D721Med (cell line): Measurements from ENCODE around the gene DTNB.

ENCODE experiments used
- DNase-seq: peaks from one replicate; pipeline ENCODE4 v3.0.0; 2011; ENCODE audit warnings: low spot score; ENCODE audit not compliant: insufficient read length
- FAIRE-seq: peaks from 2 replicates; lab custom pipeline; 2011; peaks lifted over from hg19 to GRCh38; lab: Jason Lieb, UNC
- CTCF ChIP-seq: IDR thresholded peaks from 2 replicates; pipeline ENCODE4 v1.5.1; 2012; ENCODE audit warnings: mild to moderate bottlenecking, control low read depth; ENCODE audit not compliant: insufficient read depth; ENCODE audit errors: missing control alignments

Gene DTNB

GRCh38 chr2:25376750-25377621 lies 296.4 kb downstream of the DTNB start:
- no peak for FAIRE-seq
- peak; percentile 74 for TF ChIP-seq CTCF
- peak; percentile 60 for DNase-seq

GRCh38 chr2:25375989-25376545 lies 297.3 kb downstream of the DTNB start:
- no peak for TF ChIP-seq CTCF
- FAIRE-seq = no peak
- DNase-seq = no peak

- TF ChIP-seq CTCF = no peak
- DNase-seq = no peak
- FAIRE-seq = no peak
Measured at GRCh38 chr2:25375371-25375988, 297.9 kb downstream of the DTNB start.

GRCh38 chr2:25374827-25375226 lies 298.6 kb downstream of the DTNB start:
- TF ChIP-seq CTCF = no peak
- no peak for FAIRE-seq

GRCh38 chr2:25374411-25374810 lies 299.0 kb downstream of the DTNB start:
- FAIRE-seq = no peak
- DNase-seq = no peak

More at GRCh38 chr2:25374827-25375226, 298.6 kb downstream of the DTNB start:
- DNase-seq = no peak

GRCh38 chr2:25373269-25373981 lies 300.0 kb downstream of the DTNB start:
- no peak for TF ChIP-seq CTCF
- FAIRE-seq (no peak), DNase-seq (no peak)

More at GRCh38 chr2:25374411-25374810, 299.0 kb downstream of the DTNB start:
- TF ChIP-seq CTCF = no peak
